Loucy (cell line): ENCODE results near the gene SGK1.

ENCODE experiments used
- H2AFZ ChIP-seq: fragments of 200-600 bp; sonication (generic); 2 replicates; pipeline ENCODE4 v1.6.0; 2016; ENCODE audit warnings: antibody characterized with exemption, mild to moderate bottlenecking, low read length, moderate library complexity
- H3F3A ChIP-seq: fragments of 200-600 bp; 2 replicates; pipeline ENCODE4 v1.6.0; 2016; ENCODE audit warnings: antibody characterized with exemption, low read depth, mild to moderate bottlenecking
- H3K27me3 ChIP-seq: fragments of 200-600 bp; sonication (generic); 2 replicates; pipeline ENCODE4 v1.6.1; 2014; ENCODE audit warnings: low read length, mild to moderate bottlenecking; ENCODE audit not compliant: insufficient read depth, poor library complexity, severe bottlenecking
- H3K36me3 ChIP-seq: fragments of 200-600 bp; sonication (generic); 2 replicates; pipeline ENCODE4 v1.6.1; 2016; ENCODE audit warnings: low read length; ENCODE audit not compliant: insufficient read depth
- H3K4me1 ChIP-seq: fragments of 200-600 bp; sonication (generic); 2 replicates; pipeline ENCODE4 v1.5.1; 2014; ENCODE audit warnings: low read length, mild to moderate bottlenecking; ENCODE audit not compliant: insufficient read depth, poor library complexity, severe bottlenecking
- H3K4me2 ChIP-seq: fragments of 200-600 bp; sonication (generic); 2 replicates; pipeline ENCODE4 v1.6.0; 2014; ENCODE audit warnings: antibody characterized with exemption, low read length, low read depth, mild to moderate bottlenecking; ENCODE audit not compliant: poor library complexity, severe bottlenecking
- H3K4me3 ChIP-seq: fragments of 200-600 bp; sonication (generic); 2 replicates; pipeline ENCODE4 v1.5.1; 2014; ENCODE audit warnings: low read length, mild to moderate bottlenecking, mixed read lengths; ENCODE audit not compliant: poor library complexity, severe bottlenecking
- H3K79me2 ChIP-seq: fragments of 200-600 bp; sonication (generic); 2 replicates; pipeline ENCODE4 v1.6.1; 2014; ENCODE audit warnings: low read length; ENCODE audit not compliant: insufficient read depth
- H3K9ac ChIP-seq: fragments of 200-600 bp; sonication (generic); 2 replicates; pipeline ENCODE4 v1.6.0; 2014; ENCODE audit warnings: mild to moderate bottlenecking, low read depth, low read length, moderate library complexity; ENCODE audit not compliant: poor library complexity, severe bottlenecking
- H3K9me2 ChIP-seq: fragments of 200-600 bp; sonication (generic); replicated peaks from 2 replicates; pipeline ENCODE4 v1.6.1; 2016; ENCODE audit warnings: low read depth, low read length, mixed read lengths
- H3K9me3 ChIP-seq: fragments of 200-600 bp; sonication (generic); 2 replicates; pipeline ENCODE4 v1.6.1; 2014; ENCODE audit warnings: mild to moderate bottlenecking, antibody characterized with exemption, low read length, low read depth; ENCODE audit not compliant: insufficient read depth
- H4K20me1 ChIP-seq: fragments of 200-600 bp; sonication (generic); 2 replicates; pipeline ENCODE4 v1.6.0; 2014; ENCODE audit warnings: antibody characterized with exemption, low read length, mild to moderate bottlenecking; ENCODE audit not compliant: insufficient read depth, poor library complexity, severe bottlenecking
- EZH2phosphoT487 ChIP-seq: fragments of 200-600 bp; IDR thresholded peaks from 2 replicates; pipeline ENCODE4 v1.6.1; 2018; ENCODE audit warnings: antibody characterized with exemption, mild to moderate bottlenecking, moderate library complexity, borderline replicate concordance
- TF ChIP-seq, protein P1 (sequence below): fragments of 200-600 bp; sonication (generic); conservative IDR thresholded peaks from 2 replicates; pipeline ENCODE4 v1.5.1; 2014; ENCODE audit warnings: mild to moderate bottlenecking, antibody characterized with exemption, low read length

SGK1 gene

GRCh38 chr6:134204031-134204430, 113.9 kb downstream of the SGK1 start:
- no peak overlapping the region for H3K9ac ChIP-seq
- no peak overlapping the region for H2AFZ ChIP-seq
- TF ChIP-seq, protein P1, sequence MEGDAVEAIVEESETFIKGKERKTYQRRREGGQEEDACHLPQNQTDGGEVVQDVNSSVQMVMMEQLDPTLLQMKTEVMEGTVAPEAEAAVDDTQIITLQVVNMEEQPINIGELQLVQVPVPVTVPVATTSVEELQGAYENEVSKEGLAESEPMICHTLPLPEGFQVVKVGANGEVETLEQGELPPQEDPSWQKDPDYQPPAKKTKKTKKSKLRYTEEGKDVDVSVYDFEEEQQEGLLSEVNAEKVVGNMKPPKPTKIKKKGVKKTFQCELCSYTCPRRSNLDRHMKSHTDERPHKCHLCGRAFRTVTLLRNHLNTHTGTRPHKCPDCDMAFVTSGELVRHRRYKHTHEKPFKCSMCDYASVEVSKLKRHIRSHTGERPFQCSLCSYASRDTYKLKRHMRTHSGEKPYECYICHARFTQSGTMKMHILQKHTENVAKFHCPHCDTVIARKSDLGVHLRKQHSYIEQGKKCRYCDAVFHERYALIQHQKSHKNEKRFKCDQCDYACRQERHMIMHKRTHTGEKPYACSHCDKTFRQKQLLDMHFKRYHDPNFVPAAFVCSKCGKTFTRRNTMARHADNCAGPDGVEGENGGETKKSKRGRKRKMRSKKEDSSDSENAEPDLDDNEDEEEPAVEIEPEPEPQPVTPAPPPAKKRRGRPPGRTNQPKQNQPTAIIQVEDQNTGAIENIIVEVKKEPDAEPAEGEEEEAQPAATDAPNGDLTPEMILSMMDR = no peak
- no peak for TF ChIP-seq EZH2phosphoT487
- H3K4me2 ChIP-seq = no peak overlapping the region
- H3K4me1 ChIP-seq = no peaks in the 10 kb centered on the region
- no peaks in the 10 kb centered on the region for H4K20me1 ChIP-seq
- no peaks in the 10 kb centered on the region for H3K36me3 ChIP-seq
- no peaks in the 10 kb centered on the region for H3K79me2 ChIP-seq
- no peaks in the 10 kb centered on the region for H3F3A ChIP-seq
- H3K9me2 ChIP-seq = no peaks in the 10 kb centered on the region
- H3K4me3 ChIP-seq = no peak overlapping the region
- H3K27me3 ChIP-seq = no peaks in the 10 kb centered on the region
- peaks cover 8% of the 10 kb centered on the region; the same call in 1 of the 2 replicates for H3K9me3 ChIP-seq

DNA sequence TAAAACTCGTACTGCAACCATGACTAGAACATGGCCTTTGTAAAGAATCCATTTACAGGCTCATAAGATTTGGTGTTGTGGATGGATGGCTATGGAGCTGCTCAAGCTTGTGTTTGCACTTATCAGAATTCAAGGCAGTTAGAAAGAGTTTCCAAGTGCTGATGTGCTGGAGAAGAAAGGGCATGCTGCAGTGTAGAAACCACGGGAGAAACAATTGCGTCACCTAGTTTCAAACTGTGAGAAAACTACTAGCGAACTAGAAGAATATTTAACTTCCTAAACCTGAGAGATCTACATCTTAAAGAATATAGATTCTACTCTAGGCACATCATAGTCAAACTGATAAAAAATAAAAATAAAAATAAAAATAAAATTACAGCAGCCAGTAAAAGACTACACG, 116.2 kb downstream of the SGK1 start:
- Histone ChIP-seq H4K20me1 (no peaks in the 10 kb centered on the region), H3K79me2 (no peaks in the 10 kb centered on the region), H3F3A (no peaks in the 10 kb centered on the region), H2AFZ (no peak overlapping the region), H3K4me3 (no peak overlapping the region), H3K4me1 (peaks cover 6% of the 10 kb centered on the region), H3K27me3 (no peaks in the 10 kb centered on the region), H3K36me3 (no peaks in the 10 kb centered on the region), H3K9me2 (no peaks in the 10 kb centered on the region), H3K9me3 (peaks cover 8% of the 10 kb centered on the region; the same call in 1 of the 2 replicates), H3K4me2 (no peak overlapping the region), H3K9ac (no peak overlapping the region)
- TF ChIP-seq, protein P1 = no peak
- TF ChIP-seq EZH2phosphoT487 = no peak

- peaks cover 7% of the 10 kb centered on the region for H3K4me1 ChIP-seq
- H2AFZ ChIP-seq = no peak overlapping the region
- no peak for TF ChIP-seq EZH2phosphoT487
- TF ChIP-seq, protein P1 = no peak
- no peaks in the 10 kb centered on the region; the same call in 1 of the 2 replicates for H3F3A ChIP-seq
- no peaks in the 10 kb centered on the region for H3K9me2 ChIP-seq
- no peaks in the 10 kb centered on the region for H3K36me3 ChIP-seq
- H3K4me2 ChIP-seq = no peak overlapping the region
- peaks cover 4% of the 10 kb centered on the region for H4K20me1 ChIP-seq
- no peak overlapping the region for H3K4me3 ChIP-seq
- no peaks in the 10 kb centered on the region for H3K79me2 ChIP-seq
- H3K9ac ChIP-seq = no peak overlapping the region
- H3K27me3 ChIP-seq = peaks cover 8% of the 10 kb centered on the region
- peaks cover 8% of the 10 kb centered on the region; the same call in 1 of the 2 replicates for H3K9me3 ChIP-seq
These were observed 117.9 kb downstream of the SGK1 start for GRCh38 chr6:134199848-134200606.
